ENCODE measurements around the gene MMP11.

MMP11 gene

GRCh38 chr22:23789638-23790037, 17.0 kb downstream of the MMP11 start:
- Histone ChIP-seq H3K9me3 (ENCODE audit: control insufficient read depth, insufficient read depth, low read length) (no peaks in the 10 kb centered on the region), H3K9ac (ENCODE audit: low read depth, low read length) (no peak overlapping the region), H3K27ac (ENCODE audit: low read depth, low read length) (peak overlapping the region; percentile 7), H3K27me3 (ENCODE audit: control insufficient read depth, insufficient read depth, low read length) (no peaks in the 10 kb centered on the region), H3K4me1 (ENCODE audit: control insufficient read depth, insufficient read depth, low read length) (peaks cover 18% of the 10 kb centered on the region), H3K4me3 (ENCODE audit: low read depth, low read length) (no peak overlapping the region), H3K36me3 (ENCODE audit: control insufficient read depth, insufficient read depth, low read length) (peaks cover 36% of the 10 kb centered on the region)

- Histone ChIP-seq H3K9ac (ENCODE audit: low read depth, low read length) (no peak overlapping the region), H3K4me1 (ENCODE audit: control insufficient read depth, insufficient read depth, low read length) (peaks cover 18% of the 10 kb centered on the region), H3K36me3 (ENCODE audit: control insufficient read depth, insufficient read depth, low read length) (peaks cover 47% of the 10 kb centered on the region), H3K4me3 (ENCODE audit: low read depth, low read length) (no peak overlapping the region), H3K9me3 (ENCODE audit: control insufficient read depth, insufficient read depth, low read length) (no peaks in the 10 kb centered on the region), H3K27ac (ENCODE audit: low read depth, low read length) (no peak overlapping the region), H3K27me3 (ENCODE audit: control insufficient read depth, insufficient read depth, low read length) (no peaks in the 10 kb centered on the region)
Observed at GRCh38 chr22:23790819-23791737, 18.4 kb downstream of the MMP11 start.

- no peak overlapping the region for H3K9ac ChIP-seq (ENCODE audit: low read depth, low read length)
- H3K27ac ChIP-seq (ENCODE audit: low read depth, low read length): no peak overlapping the region
- no peaks in the 10 kb centered on the region for H3K27me3 ChIP-seq (ENCODE audit: control insufficient read depth, insufficient read depth, low read length)
- H3K4me1 ChIP-seq (ENCODE audit: control insufficient read depth, insufficient read depth, low read length): peaks cover 12% of the 10 kb centered on the region
- H3K4me3 ChIP-seq (ENCODE audit: low read depth, low read length): no peak overlapping the region
- peaks cover 53% of the 10 kb centered on the region for H3K36me3 ChIP-seq (ENCODE audit: control insufficient read depth, insufficient read depth, low read length)
- no peaks in the 10 kb centered on the region for H3K9me3 ChIP-seq (ENCODE audit: control insufficient read depth, insufficient read depth, low read length)
Observed at GRCh38 chr22:23791738-23792645, 19.3 kb downstream of the MMP11 start.

- peaks cover 62% of the 10 kb centered on the region for H3K36me3 ChIP-seq (ENCODE audit: control insufficient read depth, insufficient read depth, low read length)
- H3K27me3 ChIP-seq (ENCODE audit: control insufficient read depth, insufficient read depth, low read length): no peaks in the 10 kb centered on the region
- no peaks in the 10 kb centered on the region for H3K9me3 ChIP-seq (ENCODE audit: control insufficient read depth, insufficient read depth, low read length)
- peaks cover 12% of the 10 kb centered on the region for H3K4me1 ChIP-seq (ENCODE audit: control insufficient read depth, insufficient read depth, low read length)
- H3K4me3 ChIP-seq (ENCODE audit: low read depth, low read length): no peak overlapping the region
- H3K27ac ChIP-seq (ENCODE audit: low read depth, low read length): no peak overlapping the region
- H3K9ac ChIP-seq (ENCODE audit: low read depth, low read length): no peak overlapping the region
Observed at GRCh38 chr22:23793326-23793725, 20.7 kb downstream of the MMP11 start.

- H3K4me3 ChIP-seq (ENCODE audit: low read depth, low read length): no peak overlapping the region
- H3K27me3 ChIP-seq (ENCODE audit: control insufficient read depth, insufficient read depth, low read length): no peaks in the 10 kb centered on the region
- no peaks in the 10 kb centered on the region for H3K4me1 ChIP-seq (ENCODE audit: control insufficient read depth, insufficient read depth, low read length)
- no peaks in the 10 kb centered on the region for H3K9me3 ChIP-seq (ENCODE audit: control insufficient read depth, insufficient read depth, low read length)
- H3K27ac ChIP-seq (ENCODE audit: low read depth, low read length): no peak overlapping the region
- no peak overlapping the region for H3K9ac ChIP-seq (ENCODE audit: low read depth, low read length)
- peaks cover 79% of the 10 kb centered on the region for H3K36me3 ChIP-seq (ENCODE audit: control insufficient read depth, insufficient read depth, low read length)
Observed at GRCh38 chr22:23796461-23796860, 23.8 kb downstream of the MMP11 start.

- Histone ChIP-seq H3K36me3 (ENCODE audit: control insufficient read depth, insufficient read depth, low read length) (peaks cover 78% of the 10 kb centered on the region), H3K4me1 (ENCODE audit: control insufficient read depth, insufficient read depth, low read length) (no peaks in the 10 kb centered on the region), H3K9ac (ENCODE audit: low read depth, low read length) (no peak overlapping the region), H3K4me3 (ENCODE audit: low read depth, low read length) (no peak overlapping the region), H3K27ac (ENCODE audit: low read depth, low read length) (no peak overlapping the region), H3K9me3 (ENCODE audit: control insufficient read depth, insufficient read depth, low read length) (no peaks in the 10 kb centered on the region), H3K27me3 (ENCODE audit: control insufficient read depth, insufficient read depth, low read length) (no peaks in the 10 kb centered on the region)
Observed at GRCh38 chr22:23800297-23801237, 27.9 kb downstream of the MMP11 start.

- Histone ChIP-seq H3K4me3 (ENCODE audit: low read depth, low read length) (no peak overlapping the region), H3K27me3 (ENCODE audit: control insufficient read depth, insufficient read depth, low read length) (no peaks in the 10 kb centered on the region), H3K9me3 (ENCODE audit: control insufficient read depth, insufficient read depth, low read length) (no peaks in the 10 kb centered on the region), H3K36me3 (ENCODE audit: control insufficient read depth, insufficient read depth, low read length) (peaks cover 80% of the 10 kb centered on the region), H3K4me1 (ENCODE audit: control insufficient read depth, insufficient read depth, low read length) (no peaks in the 10 kb centered on the region), H3K27ac (ENCODE audit: low read depth, low read length) (no peak overlapping the region), H3K9ac (ENCODE audit: low read depth, low read length) (no peak overlapping the region)
Observed at GRCh38 chr22:23801238-23801821, 28.7 kb downstream of the MMP11 start.

- no peak overlapping the region for H3K9ac ChIP-seq (ENCODE audit: low read depth, low read length)
- H3K4me1 ChIP-seq (ENCODE audit: control insufficient read depth, insufficient read depth, low read length): no peaks in the 10 kb centered on the region
- H3K27ac ChIP-seq (ENCODE audit: low read depth, low read length): no peak overlapping the region
- H3K36me3 ChIP-seq (ENCODE audit: control insufficient read depth, insufficient read depth, low read length): peaks cover 82% of the 10 kb centered on the region
- no peaks in the 10 kb centered on the region for H3K27me3 ChIP-seq (ENCODE audit: control insufficient read depth, insufficient read depth, low read length)
- H3K4me3 ChIP-seq (ENCODE audit: low read depth, low read length): no peak overlapping the region
- H3K9me3 ChIP-seq (ENCODE audit: control insufficient read depth, insufficient read depth, low read length): no peaks in the 10 kb centered on the region
Observed at GRCh38 chr22:23801886-23802377, 29.3 kb downstream of the MMP11 start.

GRCh38 chr22:23803001-23803819, 30.6 kb downstream of the MMP11 start:
- H3K4me1 ChIP-seq (ENCODE audit: control insufficient read depth, insufficient read depth, low read length): no peaks in the 10 kb centered on the region

More at GRCh38 chr22:23803001-23803819, 30.6 kb downstream of the MMP11 start:
- no peaks in the 10 kb centered on the region for H3K27me3 ChIP-seq (ENCODE audit: control insufficient read depth, insufficient read depth, low read length)
- no peak overlapping the region for H3K9ac ChIP-seq (ENCODE audit: low read depth, low read length)
- H3K36me3 ChIP-seq (ENCODE audit: control insufficient read depth, insufficient read depth, low read length): peaks cover 81% of the 10 kb centered on the region
- H3K4me3 ChIP-seq (ENCODE audit: low read depth, low read length): no peak overlapping the region
- no peaks in the 10 kb centered on the region for H3K9me3 ChIP-seq (ENCODE audit: control insufficient read depth, insufficient read depth, low read length)
- no peak overlapping the region for H3K27ac ChIP-seq (ENCODE audit: low read depth, low read length)

Measured in HUES48 (cell line).